T47D (cell line): Measurements from ENCODE around the gene ALDH3B2.
"Not testable (repeated sequence)": the region's sequence is repeated elsewhere in the genome, so short reads cannot be mapped to it uniquely, and the experiment has no call there.

ENCODE experiments used
- DNase-seq, 2 experiments: peaks; one replicate each; pipeline versions ENCODE4 v3.0.0 to v3.0.0-alpha.2; 2011 to 2012; ENCODE audit warnings: low read depth in 1 of 2, low spot score in 1 of 2
- JUND ChIP-seq: IDR thresholded peaks from 2 replicates; pipeline ENCODE4 v1.6.1; 2012; ENCODE audit warnings: low read depth
- in situ Hi-C: cut with HindIII; loops from 2 replicates; pipeline ENCODE4 v1.10.0; 2016; ENCODE audit warnings: low sequenced_read_pairs, low pct_unique_long_range_greater_than_20kb

The ALDH3B2 gene

DNA sequence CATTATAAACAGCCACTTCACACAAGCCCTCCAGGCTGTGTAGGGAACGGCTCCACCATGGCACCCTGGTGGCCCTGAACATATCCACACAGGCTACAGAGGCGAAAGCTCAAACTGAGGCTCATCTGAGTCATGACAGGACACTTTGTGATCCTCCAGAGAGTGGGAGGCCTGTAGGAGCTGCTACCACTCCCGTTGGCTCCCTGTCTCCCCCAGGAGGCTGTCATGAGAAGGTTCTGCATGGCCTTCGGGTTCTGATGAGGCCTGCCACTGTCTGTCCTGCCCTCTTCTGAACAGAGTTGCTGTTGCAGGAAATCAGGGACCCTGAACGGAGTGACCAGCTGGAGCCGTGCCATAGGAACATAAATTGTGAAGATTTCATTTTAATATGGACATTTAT is 23.8 kb upstream of the ALDH3B2 start:
- peak in 1 of 2 experiments; percentile 80 for DNase-seq
- in situ Hi-C loops, result no loop called here
- no peak for TF ChIP-seq JUND

- no peak for TF ChIP-seq JUND
- in situ Hi-C loops, result no loop called here
Observed at GRCh38 chr11:67697846-67698245, 23.4 kb upstream of the ALDH3B2 start.

DNA sequence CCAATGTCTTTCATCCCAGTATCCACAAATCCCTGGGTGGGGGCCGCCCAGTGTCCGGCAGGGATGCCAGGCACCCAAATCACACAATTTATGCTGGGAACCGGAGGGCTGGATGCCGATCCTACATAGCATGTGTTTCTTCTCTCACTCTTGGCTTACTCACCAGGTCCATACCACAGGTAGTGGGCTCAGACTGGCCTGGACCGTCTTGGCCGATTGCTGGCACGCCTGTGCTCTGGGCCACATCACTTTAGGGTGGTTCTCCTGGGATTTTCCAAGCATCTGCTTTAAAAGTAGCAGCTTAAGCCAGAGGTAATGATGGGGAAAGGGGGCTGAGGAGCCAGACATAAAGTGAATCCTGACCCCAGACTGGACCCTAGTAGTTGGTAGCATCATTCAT is 22.6 kb upstream of the ALDH3B2 start:
- no peak for TF ChIP-seq JUND
- in situ Hi-C loops, result no loop called here

More at GRCh38 chr11:67697846-67698245, 23.4 kb upstream of the ALDH3B2 start:
- no peak for DNase-seq

DNA sequence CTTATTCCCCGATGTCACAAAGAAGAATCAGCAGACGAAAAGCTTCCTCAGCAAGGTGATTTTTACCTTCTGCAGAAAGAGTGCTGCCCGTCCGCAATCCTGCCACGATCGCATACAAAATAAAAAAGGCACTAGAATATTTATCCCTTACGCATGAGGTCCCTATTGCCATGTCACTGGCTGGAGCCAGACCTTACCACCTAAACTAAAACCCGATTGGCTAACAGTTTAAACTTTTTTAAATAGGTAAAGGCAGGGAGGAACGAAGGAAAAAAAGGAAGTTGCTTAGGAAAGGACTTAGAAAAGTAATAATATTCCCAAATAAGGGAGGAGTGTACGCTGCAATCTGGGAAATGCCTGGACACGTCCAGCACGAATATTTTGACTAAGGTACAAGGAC is 21.2 kb upstream of the ALDH3B2 start:
- in situ Hi-C loops, result no loop called here
- peak in 1 of 2 experiments; percentile 55 for DNase-seq
- no peak for TF ChIP-seq JUND

More for the DNA sequence above, 22.6 kb upstream of the ALDH3B2 start:
- DNase-seq, result no peak

GRCh38 chr11:67694875-67695555 is 20.6 kb upstream of the ALDH3B2 start:
- no peak for TF ChIP-seq JUND
- peak in 1 of 2 experiments; percentile 57 for DNase-seq
- in situ Hi-C loops, result no loop called here

- peak in 1 of 2 experiments; percentile 62 for DNase-seq
- in situ Hi-C loops, result no loop called here
- no peak for TF ChIP-seq JUND
Observed at GRCh38 chr11:67691149-67691548, 16.7 kb upstream of the ALDH3B2 start.

DNA sequence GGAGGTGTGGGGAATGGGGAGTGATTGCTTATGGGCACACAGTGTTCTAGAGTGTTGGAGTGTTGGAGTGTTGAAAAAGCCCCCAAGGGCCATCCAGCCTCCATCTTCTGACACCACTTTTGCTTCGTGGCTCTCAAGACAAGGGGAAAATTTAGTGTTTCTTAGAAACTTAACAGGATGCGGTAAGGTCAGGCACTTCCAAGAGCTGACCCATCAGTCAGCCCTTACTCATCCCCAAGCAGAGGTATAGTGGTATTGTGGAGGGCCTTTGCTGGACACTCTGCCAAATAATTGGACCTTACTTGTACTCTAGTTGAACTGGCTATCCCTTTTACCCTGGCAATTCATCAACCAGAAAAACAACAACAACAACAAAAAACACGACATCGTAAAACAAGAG is 14.8 kb upstream of the ALDH3B2 start:
- no peak for DNase-seq
- in situ Hi-C loops, result no loop called here
- no peak for TF ChIP-seq JUND

GRCh38 chr11:67687986-67688385 is 13.6 kb upstream of the ALDH3B2 start:
- in situ Hi-C loops, result no loop called here
- DNase-seq, result no peak
- TF ChIP-seq JUND, result no peak

DNA sequence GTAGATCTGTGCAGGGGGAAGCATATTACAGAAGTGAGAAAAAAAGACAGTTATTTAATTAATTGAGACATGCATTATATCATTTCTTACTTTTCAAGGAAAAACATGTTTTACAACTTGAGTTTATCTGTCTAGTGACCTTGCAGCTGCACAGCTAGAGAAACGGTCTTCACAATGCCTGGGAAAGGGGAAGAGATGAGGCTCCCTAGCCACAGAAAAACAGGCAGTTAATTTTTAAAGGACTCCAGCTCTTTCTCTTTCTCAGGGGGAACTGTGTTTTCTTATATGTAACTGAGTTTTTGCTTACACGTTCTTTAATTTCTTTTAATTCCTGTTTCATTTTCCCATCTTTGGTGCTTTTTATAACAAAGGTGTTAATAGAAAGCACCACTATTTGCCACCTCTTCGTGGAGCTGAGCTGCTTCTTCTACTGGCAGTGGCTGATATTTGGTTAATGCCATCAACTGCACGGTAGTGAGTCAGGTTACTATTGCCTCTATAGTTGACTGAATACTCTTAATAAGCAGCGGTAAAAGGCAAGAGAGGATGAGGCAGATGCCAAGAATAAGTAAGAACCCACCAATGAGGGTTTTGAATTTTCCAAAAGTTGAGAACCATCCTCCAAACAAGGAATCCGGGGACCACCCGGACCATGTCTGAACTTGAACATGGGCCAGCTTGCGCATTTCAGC is 11.4 kb upstream of the ALDH3B2 start:
- DNase-seq, in situ Hi-C loops: not testable (repeated sequence)

GRCh38 chr11:67682126-67683034 is 8.0 kb upstream of the ALDH3B2 start:
- peak in 1 of 2 experiments; percentile 76 for DNase-seq
- in situ Hi-C loops, result not testable (repeated sequence)

DNA sequence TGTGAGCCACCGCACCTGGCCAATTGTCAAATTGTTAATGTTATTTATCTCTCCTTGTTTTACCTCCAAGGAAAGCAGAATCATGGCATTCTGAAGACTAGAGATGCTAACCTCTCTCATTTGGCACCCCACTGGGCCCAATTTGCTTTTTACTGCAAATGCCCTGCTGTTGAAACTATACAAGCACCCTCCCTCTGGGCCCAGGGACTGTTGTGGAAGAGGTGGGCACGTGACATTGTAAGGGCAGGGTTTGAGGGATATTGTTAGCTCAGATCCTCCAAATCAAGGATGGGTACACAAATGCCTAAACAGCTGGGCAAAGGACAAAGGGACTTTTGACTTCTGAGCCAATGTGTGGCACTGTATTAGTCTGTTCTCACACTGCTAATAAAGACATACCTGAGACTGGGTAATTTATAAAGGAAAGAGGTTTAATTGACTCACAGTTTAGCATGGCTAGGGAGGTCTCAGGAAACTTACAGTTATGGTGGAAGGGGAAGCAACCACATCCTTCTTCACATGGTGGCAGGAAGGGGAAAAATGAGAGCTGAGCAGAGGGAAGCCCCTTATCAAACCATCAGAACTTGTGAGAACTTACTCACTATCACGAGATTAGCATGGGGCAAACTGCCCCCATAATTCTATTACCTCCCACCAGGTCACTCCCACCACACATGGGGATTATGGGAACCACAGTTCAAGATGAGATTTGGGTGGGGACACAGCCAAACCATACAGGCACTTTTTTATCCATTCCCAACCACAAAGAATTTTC is 6.5 kb upstream of the ALDH3B2 start:
- in situ Hi-C loops, result no loop called here
- no peak for TF ChIP-seq JUND
- no peak for DNase-seq
